ENCODE results near the gene SRGAP3. TPM values are rescaled to one million over a fixed set of nuclear protein-coding genes. Genes with fewer than 3 reads are reported as not detected.

The SRGAP3 gene
- total and polyA plus RNA-seq, 7 experiments from 2014 or later, result 1.4 to 6.0 (median 4.6) TPM

DNA sequence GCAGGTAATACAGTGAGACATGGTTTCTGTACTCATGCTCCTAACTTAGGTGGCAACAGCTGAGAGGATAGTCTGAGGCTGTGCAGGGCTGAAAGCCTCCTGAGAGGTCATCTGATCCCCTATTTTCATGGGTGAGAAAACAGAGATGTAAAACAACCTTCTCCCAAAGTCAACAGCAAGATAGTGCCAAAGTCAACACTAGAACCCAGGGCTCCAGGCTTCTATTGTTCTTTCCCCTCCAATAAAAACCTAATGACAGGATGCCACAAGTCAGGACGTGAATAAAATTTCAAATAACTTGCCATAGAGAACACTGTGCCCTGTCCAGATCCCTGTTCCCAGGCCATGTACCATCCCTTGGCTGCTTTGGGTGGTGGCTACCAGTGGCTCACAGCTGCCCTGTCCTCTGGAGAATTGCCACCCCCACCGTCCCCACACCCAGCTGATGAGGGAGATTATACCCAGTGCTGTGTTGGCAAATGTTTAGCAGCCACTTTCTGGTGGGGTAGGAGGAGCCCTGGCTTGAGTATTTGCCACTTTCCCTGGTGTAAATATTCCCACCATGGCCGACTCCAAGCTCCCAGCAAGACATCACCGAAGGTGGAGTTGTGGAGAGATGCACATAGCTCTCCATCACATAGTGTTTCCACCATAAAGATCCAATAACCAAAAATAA is 54.8 kb downstream of the SRGAP3 start:
- Histone ChIP-seq H3K9me3 (ENCODE audit: control insufficient read depth in 2 of 3, low read length in 3 of 3) (no peaks in the 10 kb centered on the region), H3K36me3 (ENCODE audit: control insufficient read depth in 2 of 3, insufficient read depth in 3 of 3, low read length in 3 of 3) (no peaks in the 10 kb centered on the region), H3K27ac (ENCODE audit: low read depth, low read length) (no peak overlapping the region), H3K4me3 (ENCODE audit: low read length) (no peak overlapping the region), H3K4me1 (ENCODE audit: control insufficient read depth in 2 of 2, insufficient read depth in 2 of 2, low read length in 2 of 2) (no peaks in the 10 kb centered on the region), H3K27me3 (ENCODE audit: control insufficient read depth in 2 of 2, insufficient read depth in 2 of 2, low read length in 2 of 2) (no peaks in the 10 kb centered on the region)
- DNase-seq (no peak), ATAC-seq (no peak)
- ChIA-PET CTCF (no interaction called here), POLR2A (no interaction called here)
- peak overlapping the region in 1 of 9 donors; percentile 43 for H3K27ac Mint-ChIP-seq
- H3K4me1 Mint-ChIP-seq, result no peaks in the 10 kb centered on the region
- intact Hi-C loops (cut with micrococcal nuclease), result no loop called here
- no peak overlapping the region for H3K4me3 Mint-ChIP-seq
- H3K27me3 Mint-ChIP-seq, result peaks cover 0 to 18% (median 0%) of the 10 kb centered on the region in 5 donors
- H3K9me3 Mint-ChIP-seq, result peaks cover 0 to 1% (median 0%) of the 10 kb centered on the region in 11 donors
- H3K36me3 Mint-ChIP-seq, result peaks cover 0 to 7% (median 4%) of the 10 kb centered on the region in 5 donors

DNA sequence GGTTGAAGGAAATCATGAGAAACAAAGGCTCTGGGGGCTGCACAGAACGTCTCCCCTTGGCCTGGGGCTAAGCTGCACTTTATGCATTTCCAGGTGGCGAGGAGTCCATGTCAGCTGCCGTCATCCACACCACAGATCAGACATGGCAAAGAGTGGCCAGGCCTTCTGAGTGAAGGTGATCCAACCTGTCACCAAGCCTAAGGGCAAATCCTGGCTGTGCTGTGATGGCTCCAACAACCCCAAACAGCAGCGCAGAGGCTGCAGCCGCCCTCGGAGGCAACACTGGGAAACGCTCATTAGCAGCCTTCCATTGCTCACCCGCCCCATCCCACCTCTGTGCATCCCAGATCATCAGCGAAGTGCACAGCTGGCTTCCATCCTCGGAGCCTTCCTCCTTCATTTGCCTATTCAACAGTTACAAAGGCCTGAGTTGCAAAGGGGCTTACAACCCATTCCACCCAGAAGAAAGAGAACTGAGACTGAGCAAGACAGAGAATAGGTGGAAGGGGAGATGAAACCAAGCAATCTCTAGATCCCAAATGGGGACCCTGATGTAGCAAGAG is 55.7 kb downstream of the SRGAP3 start:
- no peak overlapping the region for H3K4me3 ChIP-seq (ENCODE audit: low read length)
- CTCF ChIA-PET, result no interaction called here
- H3K4me1 ChIP-seq (ENCODE audit: control insufficient read depth in 2 of 2, insufficient read depth in 2 of 2, low read length in 2 of 2), result no peaks in the 10 kb centered on the region
- no peak overlapping the region for H3K27ac ChIP-seq (ENCODE audit: low read depth, low read length)
- ATAC-seq (no peak), DNase-seq (no peak)
- intact Hi-C loops (cut with micrococcal nuclease), result no loop called here
- Mint-ChIP-seq H3K9me3 (peaks cover 0 to 1% (median 0%) of the 10 kb centered on the region in 11 donors), H3K4me1 (no peaks in the 10 kb centered on the region), H3K27ac (no peak overlapping the region), H3K27me3 (peaks cover 0 to 18% (median 0%) of the 10 kb centered on the region in 5 donors), H3K4me3 (no peak overlapping the region), H3K36me3 (peaks cover 0 to 7% (median 4%) of the 10 kb centered on the region in 5 donors)
- POLR2A ChIA-PET, result no interaction called here
- no peaks in the 10 kb centered on the region for H3K27me3 ChIP-seq (ENCODE audit: control insufficient read depth in 2 of 2, insufficient read depth in 2 of 2, low read length in 2 of 2)
- H3K9me3 ChIP-seq (ENCODE audit: control insufficient read depth in 2 of 3, low read length in 3 of 3), result no peaks in the 10 kb centered on the region
- no peaks in the 10 kb centered on the region for H3K36me3 ChIP-seq (ENCODE audit: control insufficient read depth in 2 of 3, insufficient read depth in 3 of 3, low read length in 3 of 3)

DNA sequence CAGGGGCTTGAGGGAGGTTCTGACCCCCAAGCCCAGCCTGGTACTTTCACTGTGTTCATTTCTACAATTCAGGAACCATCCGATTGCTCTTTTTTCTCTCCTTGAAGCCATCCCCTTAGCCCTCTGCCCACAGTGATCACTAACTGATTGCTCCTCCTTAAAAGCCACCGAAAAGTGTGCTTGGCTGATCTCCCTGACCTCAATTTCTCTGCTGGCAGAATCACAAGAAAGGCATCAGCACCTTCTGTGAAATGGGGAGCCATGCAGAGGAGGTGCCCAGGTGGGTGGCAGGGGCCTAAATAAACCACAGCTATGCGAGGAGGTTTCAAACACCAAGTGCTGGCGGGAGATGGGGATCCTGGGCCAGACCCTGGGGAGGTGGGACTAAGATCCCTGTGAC is 56.2 kb downstream of the SRGAP3 start:
- ChIA-PET CTCF (no interaction called here), POLR2A (no interaction called here)

DNA sequence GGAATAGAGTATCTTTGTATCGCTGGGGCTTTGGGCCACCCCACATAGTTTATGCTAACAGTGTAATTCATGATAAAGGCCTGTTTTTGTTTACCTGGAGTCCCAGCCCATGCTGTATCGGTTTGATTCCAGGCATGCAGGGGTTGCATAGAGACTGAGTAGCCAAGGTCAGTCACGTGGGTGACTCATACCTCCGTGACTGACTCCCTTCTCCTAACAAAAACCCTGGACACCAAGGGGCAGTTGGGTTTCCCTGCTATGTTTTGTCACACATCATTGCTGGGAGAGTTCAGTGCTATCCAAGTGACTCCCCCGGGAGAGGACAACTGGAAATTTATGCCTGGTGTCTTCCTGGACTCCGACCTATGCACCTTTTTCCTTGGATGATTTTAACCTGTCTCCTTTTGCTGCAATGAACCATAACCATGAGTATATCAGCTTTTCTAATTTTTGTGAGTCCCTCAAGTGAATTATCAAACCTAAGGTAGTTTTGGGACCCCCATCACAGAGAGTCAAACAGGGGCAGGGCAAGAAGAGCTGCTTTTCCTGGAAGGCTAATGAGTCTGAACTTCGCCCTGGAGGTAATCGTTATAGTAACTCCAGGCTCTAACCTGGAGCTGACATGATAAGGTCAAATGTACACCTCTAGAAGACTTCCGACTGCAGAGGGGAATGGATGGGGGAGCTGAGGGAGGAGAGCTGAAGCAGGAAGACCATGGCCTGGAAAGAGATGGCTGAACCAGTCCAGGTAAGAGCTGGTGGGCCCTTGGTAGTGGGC is 57.0 kb downstream of the SRGAP3 start:
- ATAC-seq, result no peak
- H3K27me3 Mint-ChIP-seq, result peaks cover 0 to 22% (median 0%) of the 10 kb centered on the region in 5 donors
- DNase-seq, result no peak
- peaks cover 0 to 7% (median 4%) of the 10 kb centered on the region in 5 donors for H3K36me3 Mint-ChIP-seq
- CTCF ChIA-PET, result no interaction called here
- POLR2A ChIA-PET, result no interaction called here
- Histone ChIP-seq H3K36me3 (ENCODE audit: control insufficient read depth in 2 of 3, insufficient read depth in 3 of 3, low read length in 3 of 3) (no peaks in the 10 kb centered on the region), H3K4me3 (ENCODE audit: low read length) (no peak overlapping the region), H3K4me1 (ENCODE audit: control insufficient read depth in 2 of 2, insufficient read depth in 2 of 2, low read length in 2 of 2) (no peaks in the 10 kb centered on the region), H3K9me3 (ENCODE audit: control insufficient read depth in 2 of 3, low read length in 3 of 3) (no peaks in the 10 kb centered on the region), H3K27me3 (ENCODE audit: control insufficient read depth in 2 of 2, insufficient read depth in 2 of 2, low read length in 2 of 2) (no peaks in the 10 kb centered on the region), H3K27ac (ENCODE audit: low read depth, low read length) (no peak overlapping the region)
- H3K27ac Mint-ChIP-seq, result no peak overlapping the region
- H3K4me1 Mint-ChIP-seq, result peaks cover 0 to 2% (median 0%) of the 10 kb centered on the region in 7 donors
- peaks cover 0 to 1% (median 0%) of the 10 kb centered on the region in 11 donors for H3K9me3 Mint-ChIP-seq
- H3K4me3 Mint-ChIP-seq, result no peak overlapping the region
- intact Hi-C loops (cut with micrococcal nuclease), result no loop called here

More for the DNA sequence above, 56.2 kb downstream of the SRGAP3 start:
- Histone ChIP-seq H3K4me3 (ENCODE audit: low read length) (no peak overlapping the region), H3K27me3 (ENCODE audit: control insufficient read depth in 2 of 2, insufficient read depth in 2 of 2, low read length in 2 of 2) (no peaks in the 10 kb centered on the region), H3K9me3 (ENCODE audit: control insufficient read depth in 2 of 3, low read length in 3 of 3) (no peaks in the 10 kb centered on the region), H3K36me3 (ENCODE audit: control insufficient read depth in 2 of 3, insufficient read depth in 3 of 3, low read length in 3 of 3) (no peaks in the 10 kb centered on the region), H3K27ac (ENCODE audit: low read depth, low read length) (no peak overlapping the region), H3K4me1 (ENCODE audit: control insufficient read depth in 2 of 2, insufficient read depth in 2 of 2, low read length in 2 of 2) (no peaks in the 10 kb centered on the region)
- ATAC-seq (no peak), DNase-seq (no peak)
- intact Hi-C loops (cut with micrococcal nuclease), result no loop called here
- Mint-ChIP-seq H3K27ac (no peak overlapping the region), H3K9me3 (peaks cover 0 to 1% (median 0%) of the 10 kb centered on the region in 11 donors), H3K36me3 (peaks cover 0 to 7% (median 4%) of the 10 kb centered on the region in 5 donors), H3K4me1 (no peaks in the 10 kb centered on the region), H3K4me3 (no peak overlapping the region), H3K27me3 (peaks cover 0 to 18% (median 0%) of the 10 kb centered on the region in 5 donors)

DNA sequence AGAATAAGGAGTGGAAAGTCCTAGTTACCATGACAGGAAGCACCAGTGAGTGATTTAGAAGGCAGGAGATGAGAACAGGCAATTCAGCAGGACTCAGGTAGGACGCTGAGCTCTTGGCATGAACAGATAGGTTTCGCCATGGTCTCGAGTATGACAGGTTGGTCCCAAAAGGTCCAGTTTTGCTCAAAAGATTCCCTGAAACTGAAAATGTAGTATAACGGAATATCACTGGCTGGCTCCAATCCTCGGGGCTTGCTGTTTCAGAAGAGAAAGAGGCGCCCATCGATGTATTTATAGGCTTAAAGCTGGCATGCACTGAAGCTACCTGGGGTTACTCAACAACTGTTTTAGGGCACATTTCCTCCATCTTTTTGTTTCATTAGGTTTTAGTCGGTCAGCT is 59.2 kb downstream of the SRGAP3 start:
- POLR2A ChIA-PET, result no interaction called here
- Mint-ChIP-seq H3K27ac (no peak overlapping the region), H3K27me3 (peaks cover 0 to 19% (median 0%) of the 10 kb centered on the region in 5 donors), H3K9me3 (peaks cover 0 to 1% (median 0%) of the 10 kb centered on the region in 11 donors), H3K36me3 (peaks cover 0 to 7% (median 4%) of the 10 kb centered on the region in 5 donors), H3K4me1 (peaks cover 0 to 2% (median 0%) of the 10 kb centered on the region in 7 donors), H3K4me3 (no peak overlapping the region)
- ATAC-seq (no peak), DNase-seq (no peak)
- Histone ChIP-seq H3K27ac (ENCODE audit: low read depth, low read length) (no peak overlapping the region), H3K36me3 (ENCODE audit: control insufficient read depth in 2 of 3, insufficient read depth in 3 of 3, low read length in 3 of 3) (no peaks in the 10 kb centered on the region), H3K4me1 (ENCODE audit: control insufficient read depth in 2 of 2, insufficient read depth in 2 of 2, low read length in 2 of 2) (no peaks in the 10 kb centered on the region), H3K4me3 (ENCODE audit: low read length) (no peak overlapping the region), H3K27me3 (ENCODE audit: control insufficient read depth in 2 of 2, insufficient read depth in 2 of 2, low read length in 2 of 2) (no peaks in the 10 kb centered on the region), H3K9me3 (ENCODE audit: control insufficient read depth in 2 of 3, low read length in 3 of 3) (no peaks in the 10 kb centered on the region)
- intact Hi-C loops (cut with micrococcal nuclease), result no loop called here
- CTCF ChIA-PET, result interaction anchor here (0.7 kb wide), 1 partner anchor 125 kb away, joined by 3 read pairs; no protein-coding TSS in a partner anchor

DNA sequence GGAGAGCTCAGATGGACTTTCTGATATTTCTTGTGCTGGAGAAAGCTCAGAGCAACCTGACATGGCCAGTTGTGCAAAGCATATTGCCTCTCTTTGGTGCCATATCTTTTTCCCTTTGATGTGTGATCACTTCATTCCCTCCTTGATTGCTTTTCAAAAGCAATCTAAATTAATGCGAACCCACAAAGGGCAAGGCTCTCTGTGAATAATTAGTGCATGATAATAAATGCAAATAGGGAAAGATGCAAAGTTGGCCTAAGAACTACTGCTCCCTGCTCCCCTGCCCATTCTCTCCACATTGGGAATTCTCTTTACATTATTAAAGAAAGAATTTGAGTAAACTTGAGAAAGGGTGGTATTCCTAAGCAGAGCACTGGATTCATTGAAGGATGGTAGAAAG is 60.9 kb downstream of the SRGAP3 start:
- H3K4me3 Mint-ChIP-seq, result no peak overlapping the region
- H3K4me1 ChIP-seq (ENCODE audit: control insufficient read depth in 2 of 2, insufficient read depth in 2 of 2, low read length in 2 of 2), result no peaks in the 10 kb centered on the region
- peaks cover 0 to 2% (median 0%) of the 10 kb centered on the region in 7 donors for H3K4me1 Mint-ChIP-seq
- no peaks in the 10 kb centered on the region for H3K27me3 ChIP-seq (ENCODE audit: control insufficient read depth in 2 of 2, insufficient read depth in 2 of 2, low read length in 2 of 2)
- H3K36me3 Mint-ChIP-seq, result peaks cover 0 to 7% (median 3%) of the 10 kb centered on the region in 5 donors
- CTCF ChIA-PET, result no interaction called here
- peaks cover 0 to 24% (median 0%) of the 10 kb centered on the region in 5 donors for H3K27me3 Mint-ChIP-seq
- intact Hi-C loops (cut with micrococcal nuclease), result no loop called here
- DNase-seq, result no peak
- POLR2A ChIA-PET, result no interaction called here
- peaks cover 0 to 1% (median 0%) of the 10 kb centered on the region in 11 donors for H3K9me3 Mint-ChIP-seq
- no peaks in the 10 kb centered on the region for H3K36me3 ChIP-seq (ENCODE audit: control insufficient read depth in 2 of 3, insufficient read depth in 3 of 3, low read length in 3 of 3)
- H3K4me3 ChIP-seq (ENCODE audit: low read length), result no peak overlapping the region
- H3K27ac Mint-ChIP-seq, result no peak overlapping the region
- no peaks in the 10 kb centered on the region for H3K9me3 ChIP-seq (ENCODE audit: control insufficient read depth in 2 of 3, low read length in 3 of 3)
- ATAC-seq, result no peak
- no peak overlapping the region for H3K27ac ChIP-seq (ENCODE audit: low read depth, low read length)
